GM18499 (cell line): ENCODE measurements around the gene FOXB2.
"Not testable (repeated sequence)": the region's sequence is repeated elsewhere in the genome, so short reads cannot be mapped to it uniquely, and the experiment has no call there.

Experiments
- ATAC-seq: cut with Tn5 transposase; IDR thresholded peaks from one replicate; pipeline ENCODE4 v1.9.1; 2021; ENCODE audit warnings: moderate number of reproducible peaks; ENCODE audit not compliant: insufficient read depth, unreplicated experiment

FOXB2 gene

GRCh38 chr9:77019236-77019925 is at the start of gene FOXB2:
TSS of gene FOXB2 (plus strand) at chr9:77019655. CDS start at chr9:77019655, 0 bp downstream.
- ATAC-seq: no peak

DNA sequence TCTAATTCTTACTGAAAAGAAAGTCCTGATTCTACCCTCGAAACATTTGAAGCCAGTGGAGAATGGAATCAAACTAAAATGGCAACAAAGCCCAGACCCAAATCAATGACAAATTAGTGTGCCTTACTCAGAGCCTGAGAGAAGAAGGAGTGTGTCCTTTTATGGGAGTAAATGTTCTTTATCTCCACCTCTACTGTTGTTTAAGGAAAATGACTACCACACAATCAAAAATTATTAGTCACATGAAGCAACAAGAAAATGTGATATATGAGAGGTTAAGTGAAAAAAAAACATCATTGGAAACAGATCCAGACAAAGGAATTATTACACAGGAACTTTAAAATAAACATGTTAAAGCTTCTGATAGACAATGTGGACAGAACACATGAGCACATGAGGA is 49.7 kb upstream of the FOXB2 start:
- ATAC-seq: no peak

DNA sequence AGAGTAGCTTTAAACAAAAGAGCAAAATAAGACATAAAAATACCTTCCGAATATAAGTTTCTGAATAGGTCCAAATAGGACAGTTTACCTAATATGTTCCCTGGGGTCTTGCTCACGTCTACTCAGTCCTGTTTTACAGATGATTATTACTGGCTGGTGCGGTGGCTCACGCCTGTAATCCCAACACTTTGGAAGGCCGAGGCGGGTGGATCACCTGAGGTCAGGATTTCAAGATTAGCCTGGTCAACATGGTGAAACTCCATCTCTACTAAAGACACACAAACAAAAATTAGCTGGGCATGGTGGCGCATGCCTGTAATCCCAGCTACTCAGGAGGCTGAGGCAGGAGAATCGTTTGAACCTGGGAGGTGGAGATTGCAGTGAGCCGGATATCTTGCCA is 40.6 kb upstream of the FOXB2 start:
- not testable (repeated sequence) for ATAC-seq

DNA sequence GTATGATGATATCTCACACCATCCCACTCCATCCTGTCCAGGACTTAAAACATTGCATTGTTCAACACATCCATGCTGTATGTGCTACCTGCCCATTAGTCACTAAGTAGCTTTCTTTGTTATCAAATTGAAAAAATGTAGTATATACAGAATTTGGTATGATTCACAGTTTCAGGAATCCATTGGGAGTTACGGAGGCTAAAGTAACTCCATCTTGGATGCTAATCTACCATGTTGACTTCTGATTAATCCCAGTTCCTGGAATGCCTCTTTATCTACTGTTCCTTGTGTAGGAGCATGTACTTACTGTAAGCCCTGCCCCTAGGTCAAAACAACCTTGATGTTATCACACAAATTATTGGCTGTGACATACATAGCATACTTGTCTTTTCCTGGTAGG is 38.9 kb upstream of the FOXB2 start:
- no peak for ATAC-seq

DNA sequence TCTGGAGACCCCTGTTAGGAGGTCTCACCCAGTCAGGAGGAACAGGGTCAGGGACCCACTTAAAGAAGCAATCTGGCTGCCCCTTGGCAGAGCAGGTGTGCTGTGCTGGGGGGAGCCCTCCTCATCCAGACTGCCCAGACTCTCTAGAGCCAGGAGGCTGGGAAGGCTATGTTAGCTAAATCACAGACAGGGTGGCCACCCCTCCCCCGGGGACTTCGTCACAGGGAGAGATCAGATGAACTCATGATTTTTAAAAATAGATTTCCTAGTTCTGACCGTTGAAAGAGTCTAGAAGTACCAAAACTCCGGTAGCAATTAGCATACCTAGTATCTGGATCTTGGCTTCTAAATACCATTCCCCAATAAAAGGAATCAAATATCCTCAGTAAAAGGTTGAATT is 35.0 kb upstream of the FOXB2 start:
- no peak for ATAC-seq

DNA sequence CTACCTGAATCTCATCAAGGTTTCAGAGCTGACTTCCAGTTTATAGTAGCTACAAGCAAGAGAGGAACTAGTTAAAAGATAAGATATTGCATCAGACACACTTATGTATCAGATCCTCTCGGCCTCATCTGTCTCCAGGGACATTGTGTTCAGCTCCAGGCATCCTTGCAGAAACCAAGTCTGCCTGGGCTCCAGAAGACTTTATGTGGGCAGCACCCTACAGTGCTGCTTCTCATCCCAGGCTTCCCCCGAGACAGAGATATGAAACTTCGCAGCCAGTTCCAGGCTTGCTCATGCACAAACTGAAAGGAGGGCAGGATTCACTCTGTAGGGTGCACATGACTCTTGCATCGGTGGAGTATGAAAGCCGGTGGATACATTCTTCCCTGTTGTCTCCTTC is 33.9 kb upstream of the FOXB2 start:
- ATAC-seq: no peak

- no peak for ATAC-seq
Measured at GRCh38 chr9:76987594-76988200, 31.8 kb upstream of the FOXB2 start.

- no peak for ATAC-seq
Measured at GRCh38 chr9:76988941-76989340, 30.5 kb upstream of the FOXB2 start.

GRCh38 chr9:76989501-76989900 is 30.0 kb upstream of the FOXB2 start:
- no peak for ATAC-seq

GRCh38 chr9:76996700-76997099 is 22.8 kb upstream of the FOXB2 start:
- no peak for ATAC-seq

DNA sequence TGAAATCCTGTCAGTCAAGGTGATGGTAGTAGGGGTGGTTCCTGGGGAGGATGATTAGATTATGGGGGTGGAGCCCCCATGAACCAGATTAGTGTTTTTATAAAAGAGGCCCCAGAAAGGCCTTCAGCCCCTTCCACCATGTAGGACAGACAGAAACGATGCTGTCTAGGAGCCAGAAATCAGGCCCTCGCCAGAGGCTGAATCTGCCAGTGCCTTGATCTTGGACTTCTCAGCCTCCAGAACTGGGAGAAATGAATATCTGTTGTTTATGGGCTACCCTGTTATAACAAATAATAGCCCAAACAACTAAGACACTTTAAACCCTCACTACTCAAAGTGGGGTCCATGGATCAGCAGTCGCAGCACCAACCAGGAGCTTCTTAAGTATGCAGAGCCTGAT is 20.2 kb upstream of the FOXB2 start:
- ATAC-seq: no peak

- no peak for ATAC-seq
Measured at GRCh38 chr9:77000330-77000729, 19.1 kb upstream of the FOXB2 start.

DNA sequence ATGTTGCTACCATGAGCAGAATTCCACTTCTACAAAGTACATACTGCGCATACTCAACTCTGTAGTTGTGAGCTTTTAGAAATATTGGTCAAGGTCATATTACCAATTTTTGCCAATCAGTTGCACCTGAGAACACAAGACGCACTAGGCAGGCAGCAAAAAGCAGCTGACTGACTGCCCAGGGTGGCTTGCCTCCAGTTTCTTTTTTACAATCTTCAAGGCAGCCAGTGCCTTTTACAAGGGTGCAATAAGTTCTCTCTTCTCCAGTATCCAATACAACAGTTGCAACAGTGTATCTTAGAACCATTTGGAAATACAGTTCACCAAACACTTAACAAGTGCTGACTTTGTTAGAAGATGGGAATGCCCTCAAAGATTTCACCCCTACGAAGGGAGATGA is 16.1 kb upstream of the FOXB2 start:
- no peak for ATAC-seq

GRCh38 chr9:77005216-77005615 is 14.2 kb upstream of the FOXB2 start:
- ATAC-seq: no peak

DNA sequence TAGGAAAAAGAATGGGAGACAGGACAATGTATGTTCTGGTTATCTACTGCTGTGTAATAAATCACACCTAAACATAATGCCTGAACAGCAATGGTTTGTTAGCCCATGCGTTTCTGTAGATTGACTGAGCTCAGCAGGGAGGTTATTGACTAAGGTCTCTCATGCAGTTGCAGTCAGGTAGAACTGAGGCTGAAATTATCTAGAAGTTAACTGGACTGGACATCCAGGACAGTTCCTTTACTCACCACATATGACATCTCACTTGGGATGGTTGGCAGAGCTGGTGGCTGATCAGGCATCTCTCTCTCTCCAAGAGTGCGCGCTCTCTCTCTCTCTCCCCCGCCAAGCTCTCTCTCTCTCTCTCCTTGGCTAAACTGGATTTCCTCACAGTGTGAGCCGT is 8.9 kb upstream of the FOXB2 start:
- no peak for ATAC-seq

- no peak for ATAC-seq
Measured at GRCh38 chr9:77011973-77012821, 7.3 kb upstream of the FOXB2 start.

DNA sequence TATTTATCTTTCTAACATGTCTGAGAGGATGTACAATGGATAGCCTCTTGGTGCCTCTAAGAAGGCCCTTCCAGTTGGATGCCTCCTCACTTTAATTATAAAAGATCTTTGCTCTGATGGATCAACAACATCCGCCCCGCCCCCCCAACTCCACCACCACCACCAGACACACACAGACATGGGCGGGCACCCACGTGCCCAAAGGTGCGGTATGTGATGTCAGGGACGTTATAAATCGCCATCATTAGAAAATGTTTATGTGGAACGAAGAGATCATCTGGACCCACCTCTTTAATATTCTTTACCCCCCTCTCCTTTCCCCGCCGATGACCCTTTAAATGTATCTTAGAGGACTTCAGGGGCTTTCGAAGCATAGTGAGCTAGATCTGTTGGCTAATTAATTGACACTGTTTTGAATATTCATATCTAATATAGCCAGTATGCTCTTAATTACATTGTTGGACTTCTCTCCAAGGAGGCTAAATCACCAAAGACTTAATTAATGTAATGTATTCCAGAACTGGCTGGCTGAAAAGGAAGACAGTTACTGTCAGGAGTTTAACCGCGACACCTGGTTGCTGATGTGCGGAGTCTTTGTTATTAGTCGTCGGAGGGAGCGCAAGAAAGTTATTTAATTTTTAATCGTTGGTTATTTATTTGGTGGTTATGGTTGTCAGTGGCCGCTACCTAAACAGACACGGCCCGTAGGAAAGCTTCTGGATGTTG is 6.1 kb upstream of the FOXB2 start:
- no peak for ATAC-seq

GRCh38 chr9:77013932-77014596 is 5.4 kb upstream of the FOXB2 start:
- ATAC-seq: no peak

DNA sequence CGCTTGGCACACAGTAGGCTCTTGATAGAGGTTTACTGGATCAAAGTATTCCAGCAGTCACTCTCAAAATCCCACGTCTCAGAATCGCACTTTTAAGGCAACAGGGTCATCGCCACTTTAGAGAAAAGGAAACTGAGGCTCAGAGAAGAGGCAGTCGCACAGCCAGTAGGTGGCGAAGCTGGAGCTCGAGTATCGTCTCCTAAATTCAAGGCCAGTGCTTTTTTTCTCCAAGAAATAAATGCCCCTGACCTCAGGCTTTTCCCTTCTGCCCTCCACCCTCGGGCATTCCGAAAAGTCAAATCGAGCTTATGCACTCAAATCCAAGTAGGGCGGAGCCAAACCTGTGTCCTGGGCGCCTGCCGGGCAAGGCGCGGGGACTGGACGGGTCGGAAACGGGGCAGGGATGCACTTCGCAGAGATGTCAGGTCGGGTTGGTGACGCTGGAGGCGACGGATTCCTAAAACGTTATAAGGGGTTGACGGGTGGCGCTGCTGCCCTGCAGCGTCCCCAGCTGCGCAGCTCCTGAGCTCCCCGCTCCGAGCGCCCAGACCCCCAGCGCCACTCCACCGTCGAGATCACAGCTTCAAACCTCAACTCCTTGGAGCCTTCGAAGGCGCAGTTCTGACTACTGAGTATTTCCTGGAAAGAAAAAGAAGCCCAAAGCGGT is 4.7 kb upstream of the FOXB2 start:
- ATAC-seq: no peak
